Endothelial cell of umbilical vein (primary cell): ENCODE measurements around the gene PLXNB2. TPM values are rescaled to one million over a fixed set of nuclear protein-coding genes. Genes with fewer than 3 reads are reported as not detected.

ENCODE experiments used
- BruUV-seq: library from RNA; stranded (reverse); fragments of 400-500 nt; replicated peaks from 2 replicates; lab custom pipeline; 2021; lab: Mats Ljungman, UMichigan
- CTCF ChIA-PET: fragments of 300-600, 350-600 bp; sonication (Branson Sonifier 250); formaldehyde crosslinking; loops from one replicate; lab custom pipeline; 2021; ENCODE audit warnings: antibody characterized with exemption, inconsistent platforms; lab: Charles Lee
- POLR2A ChIA-PET: fragments of 300-600, 350-600 bp; sonication (Branson Sonifier 250); formaldehyde crosslinking; loops from one replicate; lab custom pipeline; 2021; ENCODE audit warnings: antibody characterized with exemption, inconsistent platforms; lab: Charles Lee
- DNase-seq: peaks from one replicate; pipeline ENCODE4 v3.0.0-alpha.2; 2011; ENCODE audit warnings: low read depth, low spot score
- FAIRE-seq: peaks from 2 replicates; lab custom pipeline; 2011; peaks lifted over from hg19 to GRCh38; lab: Jason Lieb, UNC
- H2AFZ ChIP-seq: 2 replicates; pipeline ENCODE4 v1.6.0; 2012; ENCODE audit warnings: low read depth, low read length, control low read depth, inconsistent platforms
- H3K27ac ChIP-seq: 2 replicates; pipeline ENCODE4 v1.5.1; 2011; ENCODE audit warnings: low read depth, mild to moderate bottlenecking, control low read depth, low read length, moderate library complexity; ENCODE audit not compliant: insufficient read depth
- H3K27me3 ChIP-seq, 2 experiments: 2 replicates each; pipeline versions ENCODE4 v1.6.0 to v1.6.1; 2011; ENCODE audit warnings: low read length in 2 of 2, mixed read lengths in 1 of 2; ENCODE audit not compliant: control insufficient read depth in 2 of 2, insufficient read depth in 2 of 2
- H3K36me3 ChIP-seq, 2 experiments: 2 replicates in 1 of 2; 3 replicates in 1 of 2; pipeline ENCODE4 v1.5.1; 2011; ENCODE audit warnings: low read length in 2 of 2, mild to moderate bottlenecking in 1 of 2, moderate library complexity in 1 of 2; ENCODE audit not compliant: control insufficient read depth in 2 of 2, insufficient read depth in 2 of 2; ENCODE audit errors: extremely low read depth in 1 of 2
- H3K4me1 ChIP-seq: 3 replicates; pipeline ENCODE4 v1.5.1; 2011; ENCODE audit warnings: mild to moderate bottlenecking, low read length; ENCODE audit not compliant: control insufficient read depth, insufficient read depth; ENCODE audit errors: extremely low read depth
- H3K4me2 ChIP-seq: 2 replicates; pipeline ENCODE4 v1.6.1; 2011; ENCODE audit warnings: low read length, control low read depth, mixed read lengths; ENCODE audit not compliant: insufficient read depth
- H3K4me3 ChIP-seq, 3 experiments: fragments of 200-600 bp in 1 of 3; sonication (generic), shearing (Covaris generic) in 1 of 3; replicated peaks in 1 of 3; 2 replicates each; pipeline ENCODE4 v1.5.1; 2011 to 2016; ENCODE audit warnings: control low read depth in 3 of 3, low read length in 3 of 3, mild to moderate bottlenecking in 2 of 3, inconsistent platforms in 1 of 3, low read depth in 1 of 3, moderate library complexity in 1 of 3; ENCODE audit not compliant: insufficient read depth in 1 of 3
- H3K79me2 ChIP-seq: 2 replicates; pipeline ENCODE4 v1.6.0; 2012; ENCODE audit warnings: low read length, inconsistent platforms; ENCODE audit not compliant: control insufficient read depth, insufficient read depth
- H3K9ac ChIP-seq: replicated peaks from 2 replicates; pipeline ENCODE3; 2011; ENCODE audit warnings: low read length, control low read depth; ENCODE audit not compliant: insufficient read depth; ENCODE audit errors: extremely low read depth
- H3K9me1 ChIP-seq: replicated peaks from 3 replicates; pipeline ENCODE4 v1.6.0; 2011; ENCODE audit warnings: mild to moderate bottlenecking, low read length; ENCODE audit not compliant: control insufficient read depth, insufficient read depth; ENCODE audit errors: extremely low read depth
- H3K9me3 ChIP-seq: replicated peaks from 2 replicates; pipeline ENCODE4 v1.5.1; 2012; ENCODE audit warnings: low read length, inconsistent platforms; ENCODE audit not compliant: control insufficient read depth, insufficient read depth
- H4K20me1 ChIP-seq: replicated peaks from 2 replicates; pipeline ENCODE3; 2011; ENCODE audit warnings: mild to moderate bottlenecking, low read length; ENCODE audit not compliant: control insufficient read depth, insufficient read depth; ENCODE audit errors: extremely low read depth
- CTCF ChIP-seq, 2 donors: IDR thresholded peaks; 1 replicate in 1 of 2; 2 replicates in 1 of 2; pipeline ENCODE4 v1.5.1; 2011; ENCODE audit warnings: low read length in 2 of 2, mild to moderate bottlenecking in 2 of 2, moderate library complexity in 2 of 2, control low read depth in 1 of 2, inconsistent platforms in 1 of 2, low read depth in 1 of 2; ENCODE audit not compliant: insufficient read depth in 1 of 2; ENCODE audit errors: extremely low read depth in 1 of 2
- EZH2 ChIP-seq: IDR thresholded peaks from 2 replicates; pipeline ENCODE4 v1.6.1; 2012; ENCODE audit warnings: borderline replicate concordance, low read depth, mild to moderate bottlenecking, moderate library complexity, low read length, inconsistent platforms; ENCODE audit not compliant: severe bottlenecking
- FOS ChIP-seq: IDR thresholded peaks from 2 replicates; pipeline ENCODE4 v1.6.1; 2011; ENCODE audit warnings: mild to moderate bottlenecking, low read length, moderate library complexity, borderline replicate concordance; ENCODE audit not compliant: insufficient read depth
- GATA2 ChIP-seq: IDR thresholded peaks from 2 replicates; pipeline ENCODE4 v1.7.0; 2011; ENCODE audit warnings: low read depth, mild to moderate bottlenecking, moderate library complexity, mixed read lengths, low read length; ENCODE audit not compliant: insufficient read length, insufficient read depth
- JUN ChIP-seq: IDR thresholded peaks from 2 replicates; pipeline ENCODE4 v1.6.1; 2011; ENCODE audit warnings: borderline replicate concordance, low read depth; ENCODE audit not compliant: insufficient read length, insufficient read depth
- MAX ChIP-seq: IDR thresholded peaks from 2 replicates; pipeline ENCODE4 v1.6.1; 2011; ENCODE audit not compliant: insufficient read depth, insufficient read length
- MYC ChIP-seq: IDR thresholded peaks from one replicate; pipeline ENCODE4 v1.6.1; 2011; ENCODE audit warnings: mild to moderate bottlenecking, low read depth, low read length
- POLR2A ChIP-seq: IDR thresholded peaks from 2 replicates; pipeline ENCODE4 v1.6.1; 2012; ENCODE audit warnings: low read depth, mild to moderate bottlenecking, control low read depth, low read length
- POLR2AphosphoS5 ChIP-seq: IDR thresholded peaks from 2 replicates; pipeline ENCODE4 v1.6.1; 2012; ENCODE audit warnings: low read depth, mild to moderate bottlenecking, control low read depth, low read length, moderate library complexity; ENCODE audit not compliant: insufficient read depth
- dilution Hi-C: fragments of 300-500 bp; cut with MboI; formaldehyde crosslinking; loops from one replicate; pipeline ENCODE4 v1.15.0; 2019; ENCODE audit warnings: low sequenced_read_pairs; ENCODE audit not compliant: extremely low pct_ligation_motif_present
- intact Hi-C: fragments of 100-400 bp; cut with micrococcal nuclease; formaldehyde crosslinking; loops from one replicate; pipeline ENCODE4 v1.10.0; 2022
- polyA plus RNA-seq, 4 experiments: library from polyadenylated mRNA; depleted of rRNA in 3 of 4; stranded (reverse) in 3 of 4; unstranded in 1 of 4; fragments of >200 nt; gene quantifications; 2 replicates each; pipeline versions ENCODE4 v1.2.1 to v1.2.3, GENCODE V29; 2011 to 2012; ENCODE audit warnings: missing spikeins in 1 of 4
- total RNA-seq: library from RNA; stranded (reverse); gene quantifications from 2 replicates; pipeline ENCODE4 v1.2.3, GENCODE V29; 2021

The PLXNB2 gene
- total and polyA plus RNA-seq, 2 donors (not counting 3 experiments of a cell fraction or from before 2014, with no cell fraction given): 82.3 to 139 TPM

- Histone ChIP-seq H2AFZ (no peak overlapping the region), H3K27ac (no peak overlapping the region), H3K4me1 (no peaks in the 10 kb centered on the region), H3K4me2 (no peak overlapping the region), H3K4me3 (no peak overlapping the region), H3K79me2 (no peaks in the 10 kb centered on the region), H3K27me3 (no peaks in the 10 kb centered on the region), H3K36me3 (peaks cover 0 to 38% of the 10 kb centered on the region in 2 experiments), H4K20me1 (no peaks in the 10 kb centered on the region), H3K9ac (no peak overlapping the region), H3K9me1 (no peaks in the 10 kb centered on the region), H3K9me3 (no peaks in the 10 kb centered on the region)
- CTCF ChIA-PET: interaction anchor here (1.3 kb wide), 1 partner anchor 77 kb away, joined by 4 read pairs; no protein-coding TSS in a partner anchor
- intact Hi-C loops (no loop called here), dilution Hi-C loops (no loop called here)
- FAIRE-seq (no peak), DNase-seq (no peak)
- POLR2A ChIA-PET: interaction anchor here (0.5 kb wide), 1 partner anchor 290 kb away, joined by 7 read pairs; no protein-coding TSS in a partner anchor
- TF ChIP-seq JUN (no peak), POLR2A (no peak), GATA2 (no peak), EZH2 (no peak), MAX (no peak), CTCF (IDR thresholded peaks at IDR 0.05; ENCODE audit: extremely low read depth in 1 of 2, insufficient read depth in 1 of 2, low read depth in 1 of 2, low read length in 2 of 2) (no peak), POLR2AphosphoS5 (no peak), FOS (no peak), MYC (no peak)
- no TSS peak for BruUV-seq
Observed at GRCh38 chr22:50226063-50226874, 81.2 kb downstream of the PLXNB2 start.
